GM21717 (cell line): ENCODE results near the gene FEZF1.

Source experiments
- ATAC-seq: cut with Tn5 transposase; IDR thresholded peaks from one replicate; pipeline ENCODE4 v1.9.1; 2021; ENCODE audit warnings: mild to moderate bottlenecking, moderate library complexity; ENCODE audit not compliant: unreplicated experiment

Gene FEZF1

DNA sequence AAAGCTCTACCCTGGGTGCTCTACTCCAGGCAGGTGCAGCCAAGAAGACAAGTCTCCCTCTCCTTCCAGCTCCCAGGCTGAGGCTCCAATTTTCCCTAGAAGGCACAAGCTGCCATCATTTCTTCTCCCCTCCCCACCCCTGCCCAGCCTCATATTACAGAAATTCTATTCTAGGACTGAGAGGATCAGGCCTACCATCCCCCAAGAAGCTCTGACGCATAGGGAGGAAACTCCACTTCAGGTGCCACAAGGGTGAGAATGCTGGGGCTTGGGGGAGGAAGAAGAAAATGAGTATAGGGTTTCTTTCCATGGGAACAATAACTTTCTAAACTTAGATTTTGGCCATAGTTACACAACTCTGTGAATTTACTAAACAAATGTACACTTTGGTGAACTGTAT is 35.3 kb downstream of the FEZF1 start:
- no peak for ATAC-seq

GRCh38 chr7:122268101-122268500 is 36.4 kb downstream of the FEZF1 start:
- ATAC-seq, result no peak

- ATAC-seq, result no peak
Measured at GRCh38 chr7:122262246-122262645, 42.3 kb downstream of the FEZF1 start.

DNA sequence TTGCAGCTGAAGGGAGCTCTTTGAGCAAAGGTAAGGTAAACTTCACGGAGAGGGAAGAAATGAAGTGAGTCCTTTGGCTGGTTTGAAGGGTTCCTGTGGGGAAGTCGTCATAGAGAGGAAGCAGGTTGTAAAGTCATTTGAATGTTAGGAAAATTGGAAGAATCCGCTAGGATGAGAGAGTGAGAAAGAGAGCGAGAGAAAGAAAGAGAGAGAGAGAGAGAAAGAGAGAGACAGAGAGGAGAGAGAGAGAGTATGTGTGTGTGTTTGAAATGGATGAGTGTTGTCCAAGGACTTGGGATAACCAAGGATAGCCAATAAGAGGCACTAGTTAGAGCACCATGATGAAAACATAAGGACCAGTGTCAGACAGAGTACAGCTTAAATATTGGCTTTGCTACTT is 43.1 kb downstream of the FEZF1 start:
- no peak for ATAC-seq

- ATAC-seq, result no peak
Measured at GRCh38 chr7:122261016-122261415, 43.5 kb downstream of the FEZF1 start.

DNA sequence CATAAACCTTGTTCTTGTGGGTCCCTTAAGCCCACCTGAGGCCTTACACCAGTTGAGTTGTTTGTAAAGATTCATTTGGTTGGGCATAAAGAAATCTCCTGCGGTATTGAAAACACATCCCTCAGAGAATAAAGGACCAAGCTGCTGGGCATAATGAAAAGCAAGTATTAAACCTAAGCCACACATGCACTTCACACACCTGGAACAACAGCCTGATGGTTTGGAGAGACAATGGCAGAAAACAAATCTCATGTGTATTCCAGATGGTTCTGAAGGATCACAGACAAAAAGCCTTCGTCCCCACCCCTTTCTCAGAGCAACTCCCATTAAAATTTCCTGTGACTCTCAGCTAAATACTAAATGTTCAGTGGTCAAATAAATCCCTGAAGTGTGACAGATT is 44.2 kb downstream of the FEZF1 start:
- no peak for ATAC-seq

- no peak for ATAC-seq
Measured at GRCh38 chr7:122258971-122259370, 45.6 kb downstream of the FEZF1 start.

DNA sequence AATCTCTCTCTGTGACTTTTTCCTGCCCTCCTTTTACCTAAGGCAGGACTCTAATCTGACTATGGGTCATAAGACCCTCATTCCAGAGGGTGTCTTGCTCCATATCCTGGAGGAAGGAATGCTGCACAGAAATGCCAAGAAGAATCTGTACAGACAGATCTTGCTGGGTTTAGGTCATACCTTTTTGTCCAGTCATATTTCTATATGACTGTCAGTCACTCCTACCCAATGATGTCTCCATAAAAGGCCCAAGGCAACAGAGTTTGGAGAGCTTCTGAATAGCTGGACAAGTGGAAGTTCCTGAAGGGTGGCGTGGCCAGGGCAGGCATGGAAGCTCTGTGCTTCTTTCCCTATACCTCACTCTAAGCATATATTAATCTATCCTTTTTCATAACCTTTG is 47.5 kb downstream of the FEZF1 start:
- ATAC-seq, result no peak

- ATAC-seq, result no peak
Measured at GRCh38 chr7:122256046-122256445, 48.5 kb downstream of the FEZF1 start.

- no peak for ATAC-seq
Measured at GRCh38 chr7:122255454-122255853, 49.1 kb downstream of the FEZF1 start.
